CD4-positive, alpha-beta T cell treated with Interleukin-17A for 1 hour (primary cell): ENCODE data around the gene KXD1.
A peak's percentile ranks its signal among the peaks of the same experiment; 100 is the strongest.

Source experiments
- DNase-seq: peaks from one replicate; pipeline ENCODE4 v3.0.0-alpha.2; 2020

KXD1 gene

DNA sequence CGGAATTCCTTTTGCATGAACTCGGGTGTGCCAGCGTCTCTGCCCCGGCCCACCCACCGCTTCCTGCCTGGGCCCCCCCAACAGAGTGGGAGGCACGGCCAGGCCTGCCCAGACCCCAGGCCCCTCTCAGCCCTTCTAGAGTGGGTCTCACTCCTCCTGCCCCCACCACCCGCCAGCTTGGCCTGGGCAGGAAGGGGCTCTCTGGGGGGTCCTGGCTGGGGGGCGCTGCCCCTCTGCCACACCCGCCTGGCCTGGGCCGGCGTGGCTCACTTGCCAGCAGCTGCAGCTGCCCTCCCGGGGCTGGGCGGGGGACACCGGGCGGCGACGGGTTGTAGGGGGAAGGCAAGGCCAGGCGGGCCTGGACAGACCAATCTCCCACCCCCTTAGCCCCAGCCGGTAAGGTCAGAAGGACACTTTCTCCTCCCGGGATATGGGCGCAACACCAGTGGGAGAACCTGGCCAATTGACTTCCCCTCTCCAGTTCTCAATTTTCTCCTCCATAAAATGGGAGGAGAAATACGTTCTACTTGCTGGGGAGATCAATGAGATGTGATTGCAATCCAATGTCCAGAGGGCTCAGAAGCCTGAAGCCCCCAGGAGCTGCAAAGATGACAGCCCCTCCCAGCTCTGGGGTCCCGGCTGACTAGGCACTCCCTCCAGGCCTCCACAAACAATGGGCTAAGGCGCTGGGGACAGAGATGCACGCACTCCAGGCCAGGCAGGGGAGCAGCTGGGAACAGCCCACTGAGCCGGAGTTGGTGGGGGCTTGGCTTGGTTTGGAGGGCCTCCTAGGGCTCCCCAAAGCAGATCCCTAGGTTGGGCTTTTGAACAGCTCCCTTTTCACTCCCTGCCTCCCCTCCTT lies 46.5 kb downstream of the KXD1 start:
- no peak for DNase-seq

DNA sequence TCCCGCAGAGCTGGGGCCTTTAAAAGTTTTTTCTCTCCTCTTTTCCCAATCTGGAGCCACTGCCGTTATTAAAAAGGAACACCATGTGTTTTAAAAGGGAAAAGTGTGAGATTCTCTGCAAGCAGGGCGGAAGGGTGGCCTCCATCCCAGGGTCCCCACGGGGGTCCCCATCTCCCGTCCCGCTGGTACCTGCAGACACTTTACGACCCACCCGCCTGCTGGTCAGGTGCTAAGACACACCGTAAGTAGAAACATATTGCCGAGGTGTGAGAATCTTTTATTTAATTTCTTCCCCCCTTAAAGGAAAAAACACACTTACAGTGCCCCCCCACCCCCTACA lies 47.1 kb downstream of the KXD1 start:
- DNase-seq = no peak

DNA sequence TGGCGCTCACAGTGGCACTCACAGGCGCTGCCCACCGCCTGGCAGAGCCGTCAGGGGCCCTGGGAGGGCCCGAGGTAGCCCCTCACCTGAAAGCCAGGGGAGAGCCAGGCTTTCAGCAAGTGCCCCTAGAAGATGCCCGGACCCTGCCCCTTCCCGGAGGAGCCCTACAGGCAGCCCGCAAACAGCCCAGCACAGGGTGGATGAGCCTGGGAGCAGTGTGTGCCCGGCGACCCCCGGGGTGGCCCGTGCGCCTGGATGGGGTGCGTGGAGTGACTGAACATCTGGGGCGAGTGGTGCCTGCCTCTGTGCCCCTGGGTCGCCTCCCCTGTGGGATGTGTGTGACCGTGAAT lies 47.5 kb downstream of the KXD1 start:
- no peak for DNase-seq

DNA sequence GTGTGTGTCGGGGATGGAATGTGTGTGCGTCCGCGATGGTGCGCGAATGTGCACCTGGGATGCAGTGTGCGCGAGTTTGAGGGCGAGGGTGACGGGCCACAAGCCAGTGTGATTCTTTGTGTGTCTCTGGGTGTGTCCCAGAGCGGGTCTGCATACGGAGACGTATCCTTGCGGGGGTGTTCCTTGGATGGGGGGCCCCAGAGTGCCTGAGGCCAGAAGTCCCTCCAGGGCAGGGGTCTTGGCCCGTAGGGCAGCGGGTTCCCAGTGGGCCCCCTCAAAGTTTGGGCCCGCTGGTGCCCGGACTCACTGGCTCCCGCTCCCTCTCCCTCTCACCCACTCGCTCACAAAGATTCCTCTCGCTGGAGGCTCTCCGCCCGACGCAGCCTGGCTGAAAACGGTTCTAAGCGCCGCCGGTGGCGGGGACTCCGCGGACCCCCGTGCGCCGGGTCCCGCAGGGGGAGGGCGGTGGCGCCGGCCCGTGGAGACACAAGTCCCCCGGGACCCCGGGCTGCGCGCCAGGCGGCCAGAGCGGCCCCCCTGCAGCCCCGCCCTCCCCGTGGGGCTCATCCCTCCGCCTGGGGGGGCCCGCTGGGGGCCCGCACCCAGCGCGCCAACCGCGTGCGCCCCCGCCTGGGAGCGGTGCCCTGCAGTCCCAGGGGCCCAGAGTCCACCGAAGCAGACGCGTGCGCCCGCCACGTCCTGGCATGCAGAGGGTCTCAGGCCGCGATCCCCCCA lies 48.0 kb downstream of the KXD1 start:
- no peak for DNase-seq

DNA sequence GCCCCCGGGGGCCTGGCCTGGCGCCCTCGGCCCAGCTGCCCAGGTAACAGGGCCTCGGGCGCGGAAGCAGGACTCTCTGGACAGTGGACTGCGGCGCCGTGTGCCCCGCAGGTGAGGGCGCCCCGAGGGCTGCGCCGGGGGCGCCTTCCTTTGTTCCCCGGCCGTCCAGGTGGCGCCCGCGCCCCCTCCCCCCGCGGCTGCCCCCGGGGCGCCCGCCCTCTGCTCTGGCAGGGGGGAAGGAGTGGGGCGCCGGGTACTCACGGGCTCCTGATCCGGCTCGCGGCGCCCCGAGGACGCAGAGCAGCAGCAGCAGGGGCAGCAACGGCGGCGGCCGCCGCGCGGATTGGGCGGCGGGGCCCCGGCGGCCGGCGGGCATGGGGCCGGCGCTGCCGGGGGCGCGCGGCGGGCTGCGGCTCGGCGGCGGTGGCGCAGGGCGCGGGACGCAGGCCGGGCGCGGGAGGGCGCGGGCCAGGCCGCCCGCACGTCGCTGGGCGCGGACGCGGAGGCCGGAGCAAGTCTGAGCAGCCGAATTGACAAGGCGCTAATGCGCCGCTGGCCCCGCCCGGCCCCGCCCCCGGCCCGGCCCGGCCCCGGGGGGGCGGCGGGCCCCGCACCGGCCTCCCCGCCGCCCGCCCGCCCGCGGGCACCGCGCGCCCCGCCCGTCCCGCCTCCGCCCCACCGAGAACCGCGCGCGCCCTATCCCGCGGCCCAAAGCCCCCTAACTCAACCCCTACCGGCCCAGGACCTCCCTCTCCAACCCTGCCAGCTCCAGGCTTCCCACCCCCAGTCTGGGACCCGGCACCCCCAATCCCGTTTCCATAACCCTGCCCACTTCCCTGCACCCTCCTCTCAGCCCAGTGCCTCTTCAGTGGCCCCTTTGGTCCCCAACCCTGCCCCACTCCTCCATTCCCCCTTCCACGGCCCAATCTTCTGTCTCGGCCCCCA lies 48.9 kb downstream of the KXD1 start, which contains the start of gene CRLF1:
Gene CRLF1, minus strand, starts transcription at position 519 of the 945 bp plus-strand sequence. Its CDS starts 143 bp downstream, at position 376.
- no peak for DNase-seq

DNA sequence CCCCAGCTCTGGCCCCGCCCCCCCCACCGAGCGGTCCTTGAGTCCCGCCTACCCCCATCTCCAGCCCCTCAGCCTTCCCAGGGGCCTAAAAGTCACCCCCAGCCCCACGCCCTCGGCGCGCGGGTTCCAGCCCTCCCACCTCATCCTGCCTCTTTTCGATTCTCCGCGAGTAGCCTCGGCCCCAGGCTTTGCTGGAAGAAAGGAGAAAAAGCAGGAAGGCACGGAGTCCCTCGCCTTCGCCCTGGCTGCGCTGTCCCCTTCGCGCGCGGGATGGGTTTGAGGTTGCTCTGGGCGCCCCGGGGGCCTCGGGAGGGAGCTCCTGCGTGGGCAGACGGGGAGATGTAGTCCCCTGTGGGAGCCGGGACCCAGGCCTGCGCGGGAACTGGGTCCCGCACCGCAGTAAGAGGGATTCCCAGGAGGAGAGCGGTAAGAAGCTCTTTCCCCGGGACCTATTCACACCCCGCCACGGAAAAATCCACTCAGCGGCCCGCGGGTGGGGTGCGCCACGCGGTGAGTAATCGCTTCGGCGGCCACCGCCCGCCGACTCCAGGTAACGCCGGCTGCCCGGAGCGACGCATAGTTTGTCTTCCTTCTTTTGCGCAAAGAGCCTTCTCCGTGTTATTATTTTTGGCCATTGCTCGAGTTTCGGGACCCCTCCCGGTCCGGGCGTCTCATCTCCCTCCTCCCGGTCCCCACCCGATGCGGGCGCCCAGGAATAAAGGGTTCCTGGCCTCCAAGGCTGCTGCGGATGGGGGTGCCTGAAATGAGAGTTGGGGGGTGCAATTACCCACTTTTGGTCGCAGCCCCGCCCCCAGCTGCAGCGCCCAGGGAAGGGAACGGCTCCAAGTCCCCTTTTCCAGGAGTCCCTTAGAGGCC lies 49.8 kb downstream of the KXD1 start:
- DNase-seq = no peak

DNA sequence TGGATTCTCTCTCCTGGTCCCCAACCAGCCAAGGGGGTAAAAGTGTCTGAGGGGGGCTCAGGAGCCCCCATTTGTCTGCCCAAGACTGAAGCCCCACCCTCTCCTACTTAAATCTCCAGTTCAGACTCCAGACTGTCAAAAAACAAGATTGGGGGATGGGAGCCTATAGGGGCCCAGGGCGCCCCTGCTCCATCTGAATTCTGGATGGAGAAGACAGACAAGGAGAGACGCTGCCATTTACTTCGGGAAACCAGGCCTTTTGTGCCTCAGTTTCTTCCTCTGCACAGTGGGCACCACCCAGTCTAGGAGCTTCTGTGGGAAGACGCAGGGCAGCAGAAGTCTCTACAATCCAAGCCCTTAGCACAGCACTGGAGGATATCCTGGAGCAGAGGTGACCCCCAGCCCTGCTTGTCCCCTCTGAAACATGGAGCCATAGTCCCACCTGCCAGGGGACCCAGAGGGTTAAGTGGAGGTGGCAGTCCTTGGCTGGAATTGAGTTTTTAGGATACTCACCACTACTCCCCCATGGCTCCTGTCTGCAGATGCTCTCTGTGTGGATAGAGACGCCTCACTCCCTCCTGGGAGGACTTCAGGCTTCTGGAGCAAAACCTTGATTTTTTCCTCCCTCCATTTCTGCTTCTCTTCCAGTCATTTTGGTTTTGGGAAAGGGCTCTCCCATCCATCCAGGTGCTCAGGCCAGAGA lies 50.6 kb downstream of the KXD1 start:
- DNase-seq = no peak

DNA sequence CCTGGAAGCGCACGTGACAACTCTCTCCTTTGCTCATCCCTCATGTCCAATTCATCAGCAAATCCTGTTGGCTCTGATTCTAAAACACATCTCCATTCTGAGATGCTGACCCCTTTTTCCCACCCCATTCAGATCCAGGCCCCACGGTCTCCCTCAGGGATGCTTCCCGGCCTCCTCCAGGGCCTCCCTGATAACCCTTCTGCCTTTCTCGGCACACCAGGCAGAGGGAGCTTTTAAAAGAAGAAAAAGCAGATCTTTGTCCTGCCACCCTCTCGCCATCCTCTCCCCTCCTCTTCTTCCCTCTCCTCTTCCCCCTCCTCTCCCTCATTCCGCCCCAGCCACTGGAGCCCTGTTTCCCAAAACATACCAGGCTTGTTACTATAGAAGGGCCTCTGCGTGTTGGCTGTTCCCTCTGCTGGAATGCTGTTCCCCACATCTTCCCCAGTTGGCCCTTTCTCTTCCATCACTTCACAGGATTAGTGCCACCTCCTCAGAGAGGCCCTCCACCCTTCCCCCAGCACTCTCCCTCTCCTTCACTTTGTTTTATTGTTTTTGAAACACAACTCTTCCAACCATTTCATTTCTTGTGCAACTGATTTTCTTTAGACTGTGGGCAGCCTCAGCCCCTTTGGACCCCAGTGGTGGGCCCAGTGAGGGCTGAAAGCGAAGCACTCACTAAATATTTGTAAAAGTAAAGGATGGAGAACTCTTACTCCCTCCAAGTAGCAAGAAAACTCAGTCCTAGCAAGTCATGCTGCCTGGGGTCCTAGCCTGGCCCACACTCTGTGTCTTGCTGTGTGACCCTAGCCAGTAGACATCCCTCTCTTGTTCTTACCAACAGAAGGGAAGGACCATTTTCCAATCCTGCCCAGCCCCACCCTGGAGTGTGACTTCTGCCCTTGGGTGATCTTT lies 51.4 kb downstream of the KXD1 start:
- DNase-seq = no peak

DNA sequence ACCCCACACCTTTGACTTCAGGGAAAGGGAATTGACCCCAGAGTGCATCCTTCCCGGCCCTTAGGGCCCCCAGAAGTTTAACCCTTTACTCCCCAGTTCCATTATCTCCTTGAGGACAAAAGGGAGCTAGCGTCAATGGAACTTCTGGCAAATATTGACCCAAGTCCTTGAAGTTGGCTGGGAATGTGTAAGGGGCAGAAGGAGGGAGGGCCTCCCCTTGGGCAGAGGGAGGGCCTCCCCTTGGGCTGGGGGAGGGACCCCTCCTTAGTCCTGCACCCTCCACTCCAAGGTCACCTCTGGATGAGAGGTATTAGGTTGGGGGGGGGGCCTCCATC lies 52.0 kb downstream of the KXD1 start:
- DNase-seq = no peak

DNA sequence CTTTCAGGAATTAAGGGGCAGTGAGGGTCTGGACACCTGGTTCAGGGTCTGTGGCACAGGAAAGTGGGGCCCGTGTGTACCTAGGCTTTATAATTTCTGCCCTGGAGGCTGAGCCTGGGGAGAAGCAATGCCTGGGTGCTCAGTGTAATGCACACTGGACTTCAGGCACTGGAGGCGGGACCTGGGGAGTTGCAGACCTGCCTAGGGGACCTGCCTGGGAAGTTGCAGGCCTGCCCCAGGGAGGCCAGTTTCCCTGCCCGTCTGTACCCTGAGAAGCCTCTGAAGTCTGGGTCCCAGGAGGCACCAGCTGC lies 52.5 kb downstream of the KXD1 start:
- DNase-seq = no peak

DNA sequence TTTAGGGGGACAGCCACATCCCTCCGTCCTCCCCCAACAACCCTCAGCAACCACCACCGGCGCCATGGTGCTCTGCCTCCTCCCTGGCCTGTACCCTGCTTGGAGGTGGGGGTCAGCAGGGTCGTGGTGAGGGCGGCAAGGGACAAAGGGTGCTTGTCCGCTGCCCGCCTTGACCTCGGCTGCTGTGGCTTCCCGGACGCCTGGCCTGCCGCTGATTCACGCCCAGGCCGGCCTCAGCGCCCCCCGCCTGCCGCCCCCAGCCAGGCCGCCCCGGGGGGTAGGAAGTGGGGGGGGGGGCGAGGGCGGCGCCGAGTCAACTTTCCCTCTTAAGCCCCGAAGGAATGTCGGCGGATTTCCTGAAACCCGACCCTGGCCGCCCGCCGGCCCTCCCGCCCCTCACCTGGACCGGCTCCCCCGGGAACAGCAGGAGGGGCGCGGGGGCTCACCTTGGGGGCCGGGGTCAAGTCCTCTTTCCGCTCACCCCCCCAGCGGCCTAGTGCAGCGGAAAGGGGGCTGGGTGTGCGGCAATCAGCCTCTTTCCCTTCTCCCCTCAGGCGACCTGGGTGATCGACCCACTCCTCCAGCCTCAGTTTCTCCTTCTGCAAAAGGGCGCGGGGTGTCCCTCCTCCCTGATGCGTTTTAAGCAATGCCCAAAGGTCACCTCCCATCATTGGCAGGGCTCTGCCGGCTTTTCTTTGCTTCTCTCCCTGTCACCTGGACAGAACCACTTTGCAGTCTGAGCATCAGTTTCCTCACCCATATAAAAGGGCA lies 53.1 kb downstream of the KXD1 start:
- no peak for DNase-seq

DNA sequence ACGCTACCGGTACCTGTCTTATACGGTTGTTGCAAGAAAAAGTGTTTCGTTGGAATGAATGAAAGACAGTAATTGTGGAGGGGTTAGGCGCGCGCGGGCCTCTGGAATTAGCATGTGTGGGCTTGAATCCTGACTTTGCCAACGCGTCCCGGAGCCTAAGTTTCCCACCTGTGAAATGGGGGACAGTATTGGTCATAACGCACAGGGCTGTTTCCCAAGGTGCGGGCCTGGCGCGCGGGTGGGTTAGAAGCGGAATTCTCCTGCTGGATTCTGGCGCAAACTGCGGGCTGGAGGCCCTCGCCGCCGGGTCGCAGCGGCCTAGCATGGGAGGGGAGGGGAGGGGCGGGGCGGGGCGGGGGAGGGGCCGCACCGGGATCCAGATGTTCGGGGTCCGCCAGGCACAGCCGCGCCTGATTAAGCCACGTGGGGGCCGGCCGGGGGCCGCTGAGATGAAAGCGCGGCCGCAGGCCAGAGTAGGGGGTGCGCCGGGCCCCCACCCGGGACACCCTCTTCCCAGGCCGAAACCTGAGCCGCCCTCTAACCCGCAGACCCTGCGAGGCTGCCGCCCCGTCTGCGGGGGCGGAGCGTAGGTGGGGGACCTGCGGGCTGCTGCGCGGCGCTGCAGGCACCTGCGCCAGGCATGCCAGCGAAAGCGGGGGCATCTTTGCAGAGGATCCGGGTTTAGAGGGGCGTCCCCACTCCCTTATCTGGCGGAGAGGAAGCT lies 53.8 kb downstream of the KXD1 start:
- no peak for DNase-seq

DNA sequence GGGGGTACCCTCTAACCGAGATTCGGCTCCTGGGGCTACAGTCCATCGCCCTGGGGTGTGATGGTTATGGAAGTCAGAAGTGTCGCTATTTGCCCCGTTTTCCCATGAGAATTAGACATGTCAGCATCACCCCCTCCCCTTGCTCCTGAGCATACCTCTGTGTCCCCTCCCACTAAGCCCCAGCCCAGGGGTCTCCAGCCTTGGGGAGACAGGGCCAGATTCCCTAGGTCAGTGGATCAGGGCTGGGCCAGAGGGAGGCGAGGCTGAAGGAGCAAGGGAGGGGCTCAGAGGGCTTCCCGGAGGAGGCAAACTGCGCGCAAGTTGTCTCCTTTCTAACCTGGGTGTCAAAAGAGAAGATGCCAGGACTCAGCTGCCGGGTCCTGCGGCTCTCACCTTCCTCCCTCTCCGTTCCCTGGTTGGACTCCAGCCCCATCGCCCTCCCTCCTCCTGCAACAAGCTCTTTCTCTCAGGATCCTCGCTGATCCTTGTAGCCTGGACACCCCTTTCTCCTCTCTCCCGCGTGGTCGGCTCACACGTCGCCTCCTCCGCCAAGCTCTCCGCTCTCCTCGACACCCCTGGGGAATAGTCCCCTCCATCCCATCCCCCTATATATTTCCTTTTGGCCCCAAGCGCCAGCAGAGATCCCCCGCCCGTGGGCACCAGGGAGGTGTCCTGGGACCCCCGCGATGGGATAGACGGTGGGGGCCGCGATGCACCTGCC lies 54.5 kb downstream of the KXD1 start:
- no peak for DNase-seq

DNA sequence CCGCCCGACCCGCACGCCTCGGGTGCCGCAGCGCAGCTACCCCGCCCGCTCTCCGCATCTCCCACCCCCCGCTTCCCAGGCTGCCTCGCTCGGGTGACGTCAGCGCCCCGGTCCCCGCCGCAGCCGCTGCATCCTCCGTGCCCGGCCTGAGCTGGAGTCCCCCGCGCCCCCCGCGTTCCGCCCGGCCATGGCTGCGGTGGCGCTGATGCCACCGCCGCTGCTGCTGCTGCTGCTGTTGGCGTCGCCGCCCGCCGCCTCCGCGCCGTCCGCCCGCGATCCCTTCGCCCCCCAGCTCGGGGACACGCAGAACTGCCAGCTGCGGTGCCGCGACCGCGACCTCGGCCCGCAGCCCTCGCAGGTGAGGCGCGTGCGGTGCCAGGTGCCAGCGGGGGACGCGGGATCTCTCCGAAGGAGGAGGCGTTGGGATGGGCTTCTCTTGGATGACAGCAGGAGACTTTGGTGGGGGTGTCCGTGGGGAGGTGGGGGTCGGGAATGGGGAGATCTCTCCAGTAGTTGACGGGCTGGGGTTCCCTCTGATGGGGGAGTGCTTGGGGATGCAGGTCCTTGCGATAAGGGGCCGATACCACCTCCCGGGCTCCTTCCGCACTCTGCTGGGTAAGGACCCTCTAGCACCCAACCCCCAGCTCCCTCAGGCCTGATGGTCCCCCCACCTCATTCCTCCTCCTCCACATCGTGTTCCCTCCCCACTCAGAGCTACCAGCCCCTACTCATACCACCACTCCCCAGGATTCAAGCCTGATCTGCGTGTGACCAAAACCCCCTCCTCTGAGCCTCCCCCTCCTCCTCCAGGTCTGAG lies 55.3 kb downstream of the KXD1 start, which contains the start of gene TMEM59L:
Gene TMEM59L, plus strand, starts transcription at position 99 of the 817 bp plus-strand sequence. Its CDS starts 89 bp downstream, at position 188.
- DNase-seq = peak; percentile 61

DNA sequence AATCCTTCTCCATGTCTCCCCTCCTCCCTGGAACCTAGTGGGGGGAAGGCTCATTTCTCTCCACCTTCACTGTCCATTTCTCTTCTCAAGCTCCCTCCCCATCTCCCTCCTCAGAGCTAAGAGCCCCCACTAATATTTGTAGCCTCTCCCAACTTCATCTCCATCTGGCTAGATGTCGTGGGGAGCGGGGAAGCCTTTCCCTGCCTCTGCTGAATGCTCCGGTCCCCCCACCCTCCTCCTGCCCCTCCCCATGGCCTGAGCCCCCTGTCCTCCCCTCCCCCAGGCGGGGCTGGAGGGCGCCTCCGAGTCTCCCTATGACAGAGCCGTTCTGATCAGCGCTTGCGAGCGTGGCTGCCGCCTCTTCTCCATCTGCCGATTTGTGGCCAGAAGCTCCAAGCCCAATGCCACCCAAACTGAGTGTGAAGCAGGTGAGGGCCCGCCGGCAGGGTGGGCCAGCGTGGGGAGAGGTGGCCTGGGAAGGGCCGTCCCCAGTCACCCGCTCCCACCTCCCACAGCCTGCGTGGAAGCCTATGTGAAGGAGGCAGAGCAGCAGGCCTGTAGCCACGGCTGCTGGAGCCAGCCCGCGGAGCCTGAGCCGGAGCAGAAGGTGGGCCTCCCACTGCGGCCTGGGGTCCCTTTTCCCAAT lies 56.0 kb downstream of the KXD1 start:
- DNase-seq = no peak

DNA sequence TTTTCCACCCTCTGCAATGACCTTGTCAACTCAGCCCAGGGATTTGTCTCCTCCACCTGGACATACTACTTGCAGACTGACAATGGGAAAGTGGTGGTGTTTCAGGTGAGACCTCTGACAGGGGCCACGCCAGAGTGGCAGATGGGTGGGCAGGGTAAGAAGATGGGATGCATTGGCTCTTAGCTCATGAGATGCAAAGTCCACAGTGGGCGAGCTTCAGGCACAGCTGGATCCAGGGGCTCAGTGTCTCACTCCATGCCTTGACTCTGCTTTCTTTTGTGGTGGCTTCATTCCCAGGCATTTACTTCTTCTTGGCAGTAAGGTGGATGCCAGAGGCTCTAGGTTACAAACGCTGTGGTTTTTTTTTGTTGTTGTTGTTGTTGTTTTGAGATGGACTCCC lies 58.4 kb downstream of the KXD1 start:
- no peak for DNase-seq

DNA sequence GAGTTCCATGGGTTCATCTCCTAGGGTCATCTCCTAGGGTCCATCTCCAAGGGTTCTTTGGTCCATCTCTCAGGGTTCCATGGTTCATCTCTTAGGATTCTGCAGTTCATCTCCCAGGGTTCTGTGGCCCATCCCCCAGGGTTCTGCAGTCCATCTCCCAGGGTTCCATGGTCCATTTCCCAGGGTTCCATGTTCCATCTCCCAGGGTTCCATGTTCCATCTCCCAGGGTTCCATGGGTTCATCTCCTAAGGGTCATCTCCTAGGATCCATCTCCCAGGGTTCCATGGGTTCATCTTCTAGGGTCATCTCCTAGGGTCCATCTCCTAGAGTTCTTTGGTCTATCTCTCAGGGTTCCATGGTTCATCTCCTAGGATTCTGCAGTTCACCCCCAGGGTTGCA lies 59.9 kb downstream of the KXD1 start:
- DNase-seq = no peak
